ENCODE measurements around the gene CHRNA3. TPM values are rescaled to one million over a fixed set of nuclear protein-coding genes. Genes with fewer than 3 reads are reported as not detected.
"Not testable (repeated sequence)": the region's sequence is repeated elsewhere in the genome, so short reads cannot be mapped to it uniquely, and the experiment has no call there.

Gene CHRNA3
- total RNA-seq, 1 donor from 2014 or later: 0.46 TPM

GRCh38 chr15:78618064-78618463 is 2.7 kb downstream of the CHRNA3 start:
- no peak for DNase-seq (ENCODE audit: low read depth)
- H3K4me3 ChIP-seq (ENCODE audit: low read depth, low read length): no peak overlapping the region
- TF ChIP-seq, protein P1, sequence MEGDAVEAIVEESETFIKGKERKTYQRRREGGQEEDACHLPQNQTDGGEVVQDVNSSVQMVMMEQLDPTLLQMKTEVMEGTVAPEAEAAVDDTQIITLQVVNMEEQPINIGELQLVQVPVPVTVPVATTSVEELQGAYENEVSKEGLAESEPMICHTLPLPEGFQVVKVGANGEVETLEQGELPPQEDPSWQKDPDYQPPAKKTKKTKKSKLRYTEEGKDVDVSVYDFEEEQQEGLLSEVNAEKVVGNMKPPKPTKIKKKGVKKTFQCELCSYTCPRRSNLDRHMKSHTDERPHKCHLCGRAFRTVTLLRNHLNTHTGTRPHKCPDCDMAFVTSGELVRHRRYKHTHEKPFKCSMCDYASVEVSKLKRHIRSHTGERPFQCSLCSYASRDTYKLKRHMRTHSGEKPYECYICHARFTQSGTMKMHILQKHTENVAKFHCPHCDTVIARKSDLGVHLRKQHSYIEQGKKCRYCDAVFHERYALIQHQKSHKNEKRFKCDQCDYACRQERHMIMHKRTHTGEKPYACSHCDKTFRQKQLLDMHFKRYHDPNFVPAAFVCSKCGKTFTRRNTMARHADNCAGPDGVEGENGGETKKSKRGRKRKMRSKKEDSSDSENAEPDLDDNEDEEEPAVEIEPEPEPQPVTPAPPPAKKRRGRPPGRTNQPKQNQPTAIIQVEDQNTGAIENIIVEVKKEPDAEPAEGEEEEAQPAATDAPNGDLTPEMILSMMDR (IDR thresholded peaks at IDR 0.05; ENCODE audit: insufficient read depth, low read length, poor library complexity, severe bottlenecking): no peak
- H3K27me3 ChIP-seq (ENCODE audit: control insufficient read depth, insufficient read depth, low read length): peaks cover 31% of the 10 kb centered on the region
- no peaks in the 10 kb centered on the region for H3K36me3 ChIP-seq (ENCODE audit: control insufficient read depth, insufficient read depth, low read length)

- no peak overlapping the region for H3K4me3 ChIP-seq (ENCODE audit: low read depth, low read length)
- peaks cover 31% of the 10 kb centered on the region for H3K27me3 ChIP-seq (ENCODE audit: control insufficient read depth, insufficient read depth, low read length)
- TF ChIP-seq, protein P1 (IDR thresholded peaks at IDR 0.05; ENCODE audit: insufficient read depth, low read length, poor library complexity, severe bottlenecking): no peak
- H3K36me3 ChIP-seq (ENCODE audit: control insufficient read depth, insufficient read depth, low read length): no peaks in the 10 kb centered on the region
- DNase-seq (ENCODE audit: low read depth): no peak
Measured at GRCh38 chr15:78617516-78617915, 3.3 kb downstream of the CHRNA3 start.

GRCh38 chr15:78617076-78617475 is 3.7 kb downstream of the CHRNA3 start:
- H3K4me3 ChIP-seq (ENCODE audit: low read depth, low read length): no peak overlapping the region
- H3K36me3 ChIP-seq (ENCODE audit: control insufficient read depth, insufficient read depth, low read length): no peaks in the 10 kb centered on the region
- TF ChIP-seq, protein P1 (IDR thresholded peaks at IDR 0.05; ENCODE audit: insufficient read depth, low read length, poor library complexity, severe bottlenecking): no peak
- peaks cover 30% of the 10 kb centered on the region for H3K27me3 ChIP-seq (ENCODE audit: control insufficient read depth, insufficient read depth, low read length)
- DNase-seq (ENCODE audit: low read depth): no peak

- Histone ChIP-seq H3K4me3 (ENCODE audit: low read depth, low read length) (no peak overlapping the region), H3K36me3 (ENCODE audit: control insufficient read depth, insufficient read depth, low read length) (no peaks in the 10 kb centered on the region), H3K27me3 (ENCODE audit: control insufficient read depth, insufficient read depth, low read length) (peaks cover 24% of the 10 kb centered on the region)
- TF ChIP-seq, protein P1 (IDR thresholded peaks at IDR 0.05; ENCODE audit: insufficient read depth, low read length, poor library complexity, severe bottlenecking): no peak
- no peak for DNase-seq (ENCODE audit: low read depth)
Measured at GRCh38 chr15:78616506-78616905, 4.3 kb downstream of the CHRNA3 start.

DNA sequence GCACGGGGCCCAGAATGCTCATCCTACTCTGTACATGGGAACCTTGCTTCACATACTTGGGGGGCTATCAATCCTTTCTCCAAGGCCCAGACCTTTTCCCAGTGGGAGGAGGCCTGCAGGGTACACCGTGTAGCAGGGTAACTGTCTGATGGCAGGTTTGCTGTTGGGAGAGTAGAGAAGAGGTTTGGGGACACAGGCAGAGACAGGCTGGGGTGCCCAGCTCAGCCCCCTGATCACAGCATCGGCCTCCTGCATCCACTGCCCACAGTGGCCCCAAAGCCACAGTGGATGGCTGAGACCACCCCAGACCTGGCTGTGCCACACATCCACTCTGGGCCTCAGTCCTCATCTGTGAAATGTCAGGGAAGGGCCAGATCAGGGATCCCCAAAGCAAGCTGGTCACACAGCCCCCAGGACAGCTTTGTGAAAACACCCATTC is 5.6 kb downstream of the CHRNA3 start:
- no peak for DNase-seq (ENCODE audit: low read depth)
- no peaks in the 10 kb centered on the region for H3K36me3 ChIP-seq (ENCODE audit: control insufficient read depth, insufficient read depth, low read length)
- TF ChIP-seq, protein P1 (IDR thresholded peaks at IDR 0.05; ENCODE audit: insufficient read depth, low read length, poor library complexity, severe bottlenecking): no peak
- peaks cover 14% of the 10 kb centered on the region for H3K27me3 ChIP-seq (ENCODE audit: control insufficient read depth, insufficient read depth, low read length)
- H3K4me3 ChIP-seq (ENCODE audit: low read depth, low read length): no peak overlapping the region

DNA sequence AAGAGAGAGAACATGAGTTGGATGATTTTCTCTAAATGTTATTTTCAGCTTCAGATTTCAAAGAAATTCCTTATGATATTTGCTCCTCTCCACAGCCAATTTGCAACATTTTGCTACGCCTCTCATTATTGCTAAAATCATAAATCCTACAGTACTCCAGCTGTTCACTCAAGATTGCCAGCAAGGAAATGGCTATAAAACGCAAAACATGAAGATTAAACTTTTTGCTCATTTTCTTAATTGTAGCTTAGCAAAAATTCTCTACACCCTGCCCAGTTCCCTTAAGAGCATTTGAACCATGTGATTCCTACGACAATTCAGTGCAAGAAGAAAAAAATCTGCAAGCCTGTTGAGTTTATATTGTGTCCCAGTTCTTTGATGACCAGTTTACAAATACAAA is 6.8 kb downstream of the CHRNA3 start:
- peaks cover 2% of the 10 kb centered on the region for H3K27me3 ChIP-seq (ENCODE audit: control insufficient read depth, insufficient read depth, low read length)
- TF ChIP-seq, protein P1 (IDR thresholded peaks at IDR 0.05; ENCODE audit: insufficient read depth, low read length, poor library complexity, severe bottlenecking): no peak

DNA sequence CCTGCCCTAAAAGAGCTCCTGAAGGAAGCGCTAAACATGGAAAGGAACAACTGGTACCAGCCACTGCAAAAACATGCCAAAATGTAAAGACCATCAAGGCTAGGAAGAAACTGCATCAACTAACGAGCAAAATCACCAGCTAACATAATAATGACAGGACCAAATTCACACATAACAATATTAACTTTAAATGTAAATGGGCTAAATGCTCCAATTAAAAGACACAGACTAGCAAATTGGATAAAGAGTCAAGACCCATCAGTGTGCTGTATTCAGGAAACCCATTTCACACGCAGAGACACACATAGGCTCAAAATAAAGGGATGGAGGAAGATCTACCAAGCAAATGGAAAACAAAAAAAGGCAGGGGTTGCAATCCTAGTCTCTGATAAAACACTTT is 11.2 kb downstream of the CHRNA3 start:
- not testable (repeated sequence) for H3K36me3 ChIP-seq (ENCODE audit: control insufficient read depth, insufficient read depth, low read length); H3K27me3 ChIP-seq (ENCODE audit: control insufficient read depth, insufficient read depth, low read length); DNase-seq (ENCODE audit: low read depth); H3K4me3 ChIP-seq (ENCODE audit: low read depth, low read length)

More for the DNA sequence above, 6.8 kb downstream of the CHRNA3 start:
- H3K4me3 ChIP-seq (ENCODE audit: low read depth, low read length): no peak overlapping the region
- no peaks in the 10 kb centered on the region for H3K36me3 ChIP-seq (ENCODE audit: control insufficient read depth, insufficient read depth, low read length)
- no peak for DNase-seq (ENCODE audit: low read depth)
